Loucy (cell line): ENCODE measurements around the gene CD84.

ENCODE experiments used
- EZH2phosphoT487 ChIP-seq: fragments of 200-600 bp; IDR thresholded peaks from 2 replicates; pipeline ENCODE4 v1.6.1; 2018; ENCODE audit warnings: antibody characterized with exemption, mild to moderate bottlenecking, moderate library complexity, borderline replicate concordance
- TF ChIP-seq, protein P1 (sequence below): fragments of 200-600 bp; sonication (generic); conservative IDR thresholded peaks from 2 replicates; pipeline ENCODE4 v1.5.1; 2014; ENCODE audit warnings: mild to moderate bottlenecking, antibody characterized with exemption, low read length

DNA sequence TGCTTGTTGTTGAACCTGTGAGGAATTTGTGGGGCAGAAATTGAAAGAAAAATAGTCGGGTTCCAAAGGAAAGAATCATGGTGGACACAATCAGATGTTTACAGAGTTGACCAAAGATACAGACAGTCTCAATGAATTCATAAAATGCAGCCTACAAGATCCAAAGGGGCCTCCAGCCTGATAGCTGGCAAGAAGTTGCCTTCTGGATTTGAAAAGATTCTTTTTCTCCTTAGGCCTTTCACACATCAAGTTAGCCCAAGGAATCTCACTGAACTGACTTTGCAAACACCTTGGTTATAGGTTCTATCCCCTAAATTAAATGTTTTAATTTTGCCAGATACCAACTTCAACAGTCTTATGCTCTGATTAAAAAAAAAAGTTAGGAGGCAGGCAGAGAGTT lies 46.0 kb upstream of the CD84 start:
- TF ChIP-seq, protein P1, sequence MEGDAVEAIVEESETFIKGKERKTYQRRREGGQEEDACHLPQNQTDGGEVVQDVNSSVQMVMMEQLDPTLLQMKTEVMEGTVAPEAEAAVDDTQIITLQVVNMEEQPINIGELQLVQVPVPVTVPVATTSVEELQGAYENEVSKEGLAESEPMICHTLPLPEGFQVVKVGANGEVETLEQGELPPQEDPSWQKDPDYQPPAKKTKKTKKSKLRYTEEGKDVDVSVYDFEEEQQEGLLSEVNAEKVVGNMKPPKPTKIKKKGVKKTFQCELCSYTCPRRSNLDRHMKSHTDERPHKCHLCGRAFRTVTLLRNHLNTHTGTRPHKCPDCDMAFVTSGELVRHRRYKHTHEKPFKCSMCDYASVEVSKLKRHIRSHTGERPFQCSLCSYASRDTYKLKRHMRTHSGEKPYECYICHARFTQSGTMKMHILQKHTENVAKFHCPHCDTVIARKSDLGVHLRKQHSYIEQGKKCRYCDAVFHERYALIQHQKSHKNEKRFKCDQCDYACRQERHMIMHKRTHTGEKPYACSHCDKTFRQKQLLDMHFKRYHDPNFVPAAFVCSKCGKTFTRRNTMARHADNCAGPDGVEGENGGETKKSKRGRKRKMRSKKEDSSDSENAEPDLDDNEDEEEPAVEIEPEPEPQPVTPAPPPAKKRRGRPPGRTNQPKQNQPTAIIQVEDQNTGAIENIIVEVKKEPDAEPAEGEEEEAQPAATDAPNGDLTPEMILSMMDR, result no peak
- TF ChIP-seq EZH2phosphoT487, result no peak
